NCI-H2196 (cell line): ENCODE measurements around the gene RTN4.

ENCODE experiments used
- DNase-seq: peaks from one replicate; lab custom pipeline; 2025; ENCODE audit not compliant: unreplicated experiment; lab: John Stamatoyannopoulos, UW

RTN4 gene

DNA sequence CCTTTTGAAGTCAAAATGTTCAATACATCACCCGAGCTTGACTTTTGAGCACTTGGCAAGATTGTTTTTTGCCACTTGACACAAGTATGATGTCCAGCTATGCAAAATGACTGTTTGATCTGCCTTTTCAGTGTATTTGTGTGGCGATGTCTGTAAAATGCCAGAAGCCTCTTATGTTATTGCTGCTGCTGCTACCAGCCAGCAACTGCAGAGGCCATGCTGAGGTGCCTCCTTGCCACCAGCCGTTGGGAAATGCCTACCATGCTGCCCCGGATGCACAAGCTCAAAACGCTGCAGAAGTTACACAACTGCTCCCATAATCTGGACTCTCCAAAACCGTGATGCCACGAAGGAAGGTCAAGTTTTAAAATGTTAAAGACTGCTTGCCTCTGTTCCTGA, 80.3 kb downstream of the RTN4 start:
- DNase-seq = no peak

DNA sequence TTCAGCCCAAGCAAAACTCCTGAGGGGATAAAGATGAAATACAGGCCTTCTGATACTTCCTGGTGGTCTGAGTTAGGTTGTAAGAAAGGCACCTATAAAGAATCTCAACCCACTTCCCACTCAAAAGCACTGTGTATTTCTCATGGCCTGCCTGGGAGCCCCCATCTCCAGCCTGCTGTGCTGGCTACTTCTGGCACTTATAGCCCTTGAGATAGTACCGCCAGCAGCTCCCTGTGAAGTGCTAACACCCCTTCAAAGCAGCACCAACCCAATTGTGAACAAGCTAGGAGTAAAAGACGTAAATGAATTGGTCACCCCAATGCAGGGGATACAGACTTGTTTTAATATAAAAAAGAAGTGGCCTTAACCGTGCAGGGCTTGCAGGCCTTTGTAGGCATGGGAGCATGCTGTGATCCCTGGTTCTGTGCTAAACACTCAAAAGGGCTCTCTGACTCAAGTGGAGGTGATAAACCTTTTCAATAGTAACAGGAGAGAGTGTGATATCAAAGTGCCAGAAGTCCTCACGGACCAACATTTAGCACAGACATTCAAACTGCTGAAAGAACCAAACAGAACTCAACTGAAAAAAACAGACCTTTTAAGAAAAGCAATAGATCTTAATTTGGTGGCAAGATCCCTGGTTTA, 80.8 kb downstream of the RTN4 start:
- no peak for DNase-seq

DNA sequence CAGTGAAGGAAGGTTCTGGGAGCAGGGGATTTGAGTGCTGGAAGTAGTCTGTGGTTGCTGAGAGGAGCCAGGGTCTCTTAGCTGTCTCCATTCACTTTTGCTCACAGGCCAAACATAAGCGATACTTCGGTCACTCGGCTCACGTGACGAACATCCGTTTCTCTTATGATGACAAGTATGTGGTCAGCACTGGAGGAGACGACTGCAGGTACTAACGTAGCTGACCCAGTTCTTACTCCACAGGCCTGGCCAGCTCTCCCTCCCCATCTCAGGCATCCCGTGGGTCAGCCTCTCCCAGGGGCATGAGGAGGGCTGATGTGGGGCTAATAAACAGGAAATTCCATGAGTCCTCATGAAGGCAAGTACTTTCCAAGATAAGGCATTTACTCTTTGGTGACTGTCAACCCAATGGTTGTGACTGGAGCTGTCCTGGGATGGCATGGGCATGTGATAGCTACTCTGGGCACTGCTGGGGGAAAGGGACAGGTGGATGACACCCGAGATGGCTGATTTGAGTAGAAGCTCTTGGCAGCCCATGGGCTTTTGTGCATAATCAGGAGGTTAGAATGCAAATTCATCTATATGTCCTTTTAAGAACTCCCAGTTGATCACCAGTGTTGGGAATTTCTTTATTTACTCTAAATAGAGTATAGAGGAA, 81.6 kb downstream of the RTN4 start:
- DNase-seq = no peak

DNA sequence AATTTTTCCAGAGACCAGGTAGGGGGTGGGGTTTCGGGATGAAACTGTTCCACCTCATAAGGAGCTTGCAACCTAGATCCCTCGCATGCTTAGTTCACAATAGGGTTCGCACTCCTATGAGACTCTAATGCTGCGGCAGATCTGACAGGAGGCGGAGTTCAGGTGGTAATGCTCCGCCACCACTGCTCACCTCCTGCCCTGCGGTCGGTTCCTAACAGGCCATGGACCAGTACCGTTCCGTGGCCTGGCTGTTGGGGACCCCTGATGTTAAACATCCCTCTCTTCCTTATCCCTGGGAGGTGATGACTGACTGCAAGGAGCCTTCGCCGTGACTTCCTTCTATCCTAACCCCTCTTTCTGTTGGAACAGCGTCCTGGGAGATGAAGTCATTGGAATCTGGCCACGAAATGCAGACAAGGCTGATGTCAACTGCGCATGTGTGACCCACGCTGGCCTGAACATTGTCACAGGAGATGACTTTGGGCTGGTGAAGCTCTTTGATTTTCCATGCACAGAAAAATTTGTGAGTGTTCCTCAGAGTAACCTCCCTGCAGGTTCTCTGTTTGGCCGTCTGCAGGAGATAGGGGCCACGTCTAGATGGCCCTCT, 82.4 kb downstream of the RTN4 start:
- DNase-seq = no peak

DNA sequence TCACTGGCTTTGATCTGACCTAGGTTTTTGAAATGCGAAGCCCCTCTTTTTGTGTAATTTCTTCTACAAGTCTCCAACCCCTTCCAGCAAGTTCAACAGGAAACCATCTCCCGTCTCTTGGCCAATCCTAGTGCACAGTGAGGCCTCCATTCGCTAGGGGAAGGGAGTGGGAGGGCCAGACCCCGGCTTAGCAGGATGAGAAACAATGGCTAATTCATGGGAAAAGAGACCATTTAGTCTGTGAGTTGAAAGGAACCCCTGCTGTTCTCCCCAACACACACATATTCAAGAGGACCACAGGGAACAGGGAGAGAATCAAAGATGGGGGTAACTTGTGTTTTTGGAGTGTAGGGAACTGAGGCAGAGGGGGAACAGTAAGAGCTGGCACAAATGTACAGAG, 83.0 kb downstream of the RTN4 start:
- no peak for DNase-seq

DNA sequence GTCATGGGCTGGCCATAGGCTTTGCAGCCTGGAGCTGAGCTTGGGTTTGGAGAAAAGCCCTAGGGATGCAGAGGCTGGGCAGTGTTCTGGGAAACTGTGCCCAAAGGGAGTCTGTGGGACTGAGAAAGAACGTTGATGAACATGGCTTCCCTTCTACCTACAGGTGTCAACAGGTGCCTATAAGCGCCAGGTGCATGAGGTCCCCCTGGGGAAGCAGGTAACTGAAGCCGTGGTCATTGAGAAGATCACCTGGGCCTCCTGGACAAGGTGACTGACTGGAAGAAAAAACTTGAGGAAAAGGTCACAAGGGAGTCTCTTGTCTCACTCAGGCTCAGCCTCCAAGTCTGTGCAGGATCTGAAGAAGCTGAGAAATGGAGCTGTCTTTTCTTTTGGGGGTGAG, 83.4 kb downstream of the RTN4 start:
- DNase-seq = no peak

DNA sequence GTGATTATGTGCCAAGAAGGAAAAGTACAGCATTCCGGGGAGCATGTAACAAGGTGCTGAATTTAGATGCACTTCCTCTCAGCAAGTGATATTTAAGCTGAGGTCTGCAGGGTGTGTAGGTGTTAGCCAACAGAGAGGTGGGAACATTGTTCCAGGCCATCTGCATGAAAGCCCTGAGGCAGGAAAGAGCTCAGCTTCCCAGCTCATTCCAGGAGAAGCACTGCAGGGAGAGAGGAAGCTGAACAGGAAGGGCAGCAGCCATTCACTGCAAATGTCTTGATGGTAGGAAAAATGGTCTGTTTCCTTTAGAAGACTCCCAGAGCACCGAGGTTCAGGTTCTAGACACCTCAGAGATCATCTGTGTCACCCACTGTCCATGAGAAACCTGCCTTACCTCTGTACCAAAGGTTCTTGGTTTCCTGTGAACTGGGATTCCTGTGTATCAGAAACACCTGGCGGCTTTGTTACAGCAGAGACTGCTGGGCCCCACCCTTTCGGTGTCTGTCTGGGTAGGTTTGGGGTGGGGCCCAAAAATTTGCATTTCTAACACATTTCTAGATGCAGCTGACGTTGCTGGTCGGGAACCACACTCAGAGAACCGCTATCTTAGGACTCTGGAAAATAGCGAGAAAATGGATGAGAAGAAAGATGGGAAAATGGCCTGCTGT, 84.0 kb downstream of the RTN4 start:
- no peak for DNase-seq

DNA sequence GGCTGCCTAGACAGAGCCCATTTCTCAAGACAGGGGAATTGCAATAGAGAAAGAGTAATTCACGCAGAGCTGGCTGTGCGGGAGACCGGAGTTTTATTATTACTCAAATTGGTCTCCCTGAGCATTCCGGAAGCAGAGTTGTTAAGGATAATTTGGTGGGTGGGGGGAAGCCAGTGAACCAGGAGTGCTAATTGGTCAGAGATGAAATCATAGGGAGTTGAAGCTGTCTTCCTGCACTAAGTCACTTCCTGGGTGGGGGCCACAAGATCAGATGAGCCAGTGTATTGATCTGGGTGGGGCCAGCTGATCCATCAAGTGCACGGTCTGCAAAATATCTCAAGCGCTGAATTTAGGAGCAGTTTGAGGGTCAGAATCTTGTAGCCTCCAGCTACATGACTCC, 84.8 kb downstream of the RTN4 start:
- no peak for DNase-seq

DNA sequence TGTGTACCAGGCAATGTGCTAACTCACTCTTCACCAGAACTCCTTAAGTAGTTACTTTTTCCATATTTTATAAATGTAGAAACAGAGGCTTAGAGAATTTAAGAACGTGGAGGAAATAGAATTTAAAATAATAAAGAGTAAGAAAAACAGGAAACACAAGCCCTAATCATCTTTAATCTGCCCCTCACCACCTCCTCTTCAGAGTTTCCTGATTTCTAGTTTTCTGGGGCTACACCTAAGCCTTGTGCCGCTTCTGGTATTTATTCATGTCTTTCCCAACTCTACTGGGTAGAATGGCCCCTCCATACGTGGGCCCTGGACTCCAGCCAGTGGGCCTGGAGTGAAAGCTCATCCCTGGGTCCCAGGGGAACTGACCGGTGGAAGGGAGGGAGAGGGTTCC, 85.4 kb downstream of the RTN4 start:
- no peak for DNase-seq

DNA sequence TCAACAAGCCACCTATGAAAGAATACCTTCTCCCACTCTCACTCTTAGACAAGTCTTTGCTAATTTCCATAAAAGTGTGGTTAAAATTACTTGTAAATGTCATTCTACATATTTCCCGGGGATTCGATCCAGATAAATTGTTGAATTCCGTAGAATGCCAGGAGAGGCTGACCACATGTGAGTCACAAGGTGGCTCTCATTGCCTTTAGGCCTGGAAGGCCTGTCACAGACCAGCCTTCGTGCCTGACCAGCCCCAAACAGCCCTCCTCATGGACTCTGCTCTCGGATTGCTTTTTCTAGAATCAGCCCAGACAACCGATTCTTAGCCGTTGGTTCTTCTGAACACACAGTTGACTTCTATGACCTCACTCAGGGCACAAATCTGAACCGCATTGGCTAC, 86.0 kb downstream of the RTN4 start:
- DNase-seq = no peak

DNA sequence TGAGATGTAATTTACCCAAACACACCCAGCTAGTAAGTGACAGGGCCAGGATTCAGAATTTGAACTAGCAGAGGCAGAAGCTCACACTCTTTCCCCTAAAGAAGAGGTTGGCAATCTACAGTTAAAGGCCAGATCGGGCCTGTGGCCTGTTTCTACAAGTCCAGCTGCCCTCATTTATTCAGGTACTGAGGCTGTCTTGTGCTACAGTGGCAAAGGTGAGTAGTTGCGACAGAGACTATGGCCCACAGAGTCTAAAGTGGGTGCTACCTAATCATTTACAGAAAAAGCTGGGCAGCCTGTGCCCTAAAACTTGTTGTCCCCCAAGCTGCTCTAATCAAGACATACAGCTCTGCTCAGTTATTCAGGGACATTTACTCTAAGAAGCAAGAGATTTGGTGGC, 86.8 kb downstream of the RTN4 start:
- no peak for DNase-seq

DNA sequence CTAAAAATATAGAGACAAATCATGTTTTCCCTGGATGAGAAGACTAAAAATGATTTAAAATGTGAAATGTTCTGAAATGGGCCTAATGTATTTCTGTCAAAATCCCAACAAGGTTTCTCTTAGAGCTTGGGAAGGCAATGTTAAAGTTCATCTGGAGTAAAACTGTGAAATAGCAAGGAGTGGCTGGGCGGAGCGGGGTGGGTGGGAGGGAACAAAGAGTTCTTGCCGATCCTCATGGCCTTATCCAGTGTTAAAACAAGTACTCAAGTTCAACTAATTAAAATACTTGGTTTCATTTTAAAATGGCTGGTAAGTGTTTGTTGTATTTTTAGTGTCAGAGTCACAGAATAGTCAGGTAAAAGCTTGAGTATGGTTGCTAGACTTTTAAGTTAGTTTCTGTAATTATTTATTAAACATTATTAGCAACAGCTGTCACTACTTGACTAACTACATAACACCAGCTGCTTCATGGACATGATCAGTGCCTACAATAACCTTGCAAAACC, 87.3 kb downstream of the RTN4 start:
- DNase-seq = no peak

DNA sequence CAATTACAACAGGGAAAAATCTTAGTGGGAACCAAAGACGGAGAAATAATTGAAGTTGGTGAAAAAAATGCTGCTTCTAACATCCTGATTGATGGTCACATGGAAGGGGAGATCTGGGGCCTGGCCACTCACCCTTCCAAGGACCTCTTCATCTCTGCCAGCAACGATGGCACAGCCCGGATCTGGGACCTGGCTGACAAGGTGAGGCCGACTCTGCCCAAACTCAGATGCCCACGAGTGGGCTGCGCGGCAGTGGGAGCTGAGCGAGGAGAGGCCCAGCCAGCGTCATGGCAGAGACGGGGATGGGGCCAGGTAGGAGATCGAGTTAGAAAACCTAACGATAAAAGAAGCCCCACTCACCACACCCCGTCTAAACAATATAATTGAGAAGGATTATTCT, 87.7 kb downstream of the RTN4 start:
- no peak for DNase-seq

DNA sequence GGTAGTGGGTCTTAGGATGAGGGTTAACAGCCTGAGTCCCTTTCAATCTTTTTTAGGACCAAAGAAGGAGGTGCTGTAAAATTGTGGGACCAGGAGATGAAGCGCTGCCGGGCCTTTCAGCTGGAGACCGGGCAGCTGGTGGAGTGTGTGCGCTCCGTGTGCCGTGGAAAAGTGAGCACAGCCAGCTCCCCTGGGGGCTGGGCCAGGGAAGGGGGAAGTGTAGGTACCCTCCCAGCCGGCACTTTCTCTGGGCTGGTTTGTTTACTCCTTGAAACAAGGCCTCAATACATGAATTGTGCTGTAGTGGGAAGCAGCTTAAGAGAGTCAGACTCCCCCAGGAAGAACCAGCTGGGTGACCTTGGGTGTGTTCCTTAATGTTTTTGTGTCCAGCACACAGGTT, 90.1 kb downstream of the RTN4 start:
- no peak for DNase-seq

DNA sequence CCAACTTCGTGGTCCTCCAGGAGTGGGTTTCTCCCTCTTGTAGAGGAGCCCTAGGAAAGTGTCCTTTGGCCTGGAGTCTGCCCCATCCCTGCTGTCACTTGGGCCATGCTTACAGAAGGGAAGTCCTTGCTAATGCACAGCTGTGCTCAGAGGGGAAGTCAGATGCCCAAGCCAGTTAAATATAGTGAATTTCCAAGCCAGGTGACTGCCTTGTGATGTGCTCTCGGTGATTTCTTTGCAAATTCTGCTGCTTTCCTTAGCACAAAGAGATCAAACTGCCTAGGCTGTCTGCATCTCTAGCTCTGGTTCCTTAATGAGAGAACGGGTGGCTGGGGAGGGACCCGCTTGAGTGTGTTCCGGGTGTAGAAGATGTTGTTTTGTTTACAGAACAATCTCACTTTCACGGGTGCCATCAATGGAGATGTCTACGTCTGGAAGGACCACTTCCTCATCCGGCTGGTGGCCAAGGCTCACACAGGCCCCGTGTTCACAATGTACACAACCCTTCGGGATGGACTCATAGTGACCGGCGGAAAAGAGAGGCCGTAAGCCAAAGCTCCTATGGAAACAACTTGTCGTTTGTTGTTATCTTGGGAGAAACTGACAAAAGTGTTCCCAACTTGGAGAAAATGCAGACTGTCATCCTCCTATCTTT, 91.4 kb downstream of the RTN4 start:
- DNase-seq = no peak

DNA sequence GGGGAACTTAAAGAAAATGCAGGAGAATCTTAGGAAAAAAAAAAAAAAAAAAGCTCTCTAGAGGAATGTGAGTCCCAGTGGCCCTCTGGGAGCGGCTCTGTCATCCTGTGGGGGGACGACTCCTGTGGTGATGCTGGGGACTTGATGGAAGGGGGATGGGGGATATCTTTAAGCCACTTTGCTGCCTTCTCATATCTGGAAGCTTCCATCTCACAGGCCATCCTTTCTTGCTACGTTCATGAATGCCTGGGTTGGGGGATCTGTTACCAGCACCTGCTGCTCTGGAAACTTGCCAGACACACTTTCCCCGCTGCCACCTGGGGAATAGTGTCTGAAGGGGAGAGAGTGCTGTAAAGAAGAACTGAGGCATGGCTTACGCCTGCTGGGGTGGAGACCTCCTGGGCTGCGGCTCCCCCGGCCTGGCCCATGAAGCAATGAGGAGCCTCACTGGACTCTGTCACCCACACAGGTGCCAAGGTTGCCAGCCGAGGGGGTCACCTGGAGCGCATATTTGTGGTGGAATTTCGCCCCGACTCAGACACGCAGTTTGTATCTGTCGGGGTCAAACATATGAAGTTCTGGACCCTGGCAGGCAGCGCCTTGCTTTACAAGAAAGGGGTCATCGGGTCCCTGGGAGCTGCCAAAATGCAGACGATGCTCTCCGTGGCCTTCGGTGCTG, 92.8 kb downstream of the RTN4 start:
- DNase-seq = no peak

DNA sequence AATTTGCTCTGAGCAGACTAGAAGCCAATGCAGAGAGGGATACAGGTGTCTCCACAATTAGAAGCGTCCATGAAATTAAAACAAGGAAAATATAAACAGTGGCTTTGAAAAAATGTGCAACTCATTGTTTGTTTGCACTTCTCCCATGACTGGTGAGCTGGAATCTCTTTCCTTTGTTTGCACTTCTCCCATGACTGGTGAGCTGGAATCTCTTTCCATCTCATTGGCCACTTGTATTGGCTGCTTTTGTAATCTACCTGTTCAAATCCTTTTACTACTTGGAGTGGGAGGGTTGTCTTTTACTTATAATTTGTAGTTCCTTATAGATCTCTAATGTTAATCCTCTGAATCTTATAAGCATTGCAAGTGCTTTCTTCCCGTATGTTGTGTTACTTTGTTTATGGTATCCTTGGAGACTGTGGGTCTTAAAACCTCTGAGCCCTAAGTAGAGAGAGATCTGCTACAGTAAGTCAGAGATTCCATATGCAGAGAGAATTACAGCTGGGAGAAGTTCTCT, 94.1 kb downstream of the RTN4 start:
- DNase-seq = no peak

DNA sequence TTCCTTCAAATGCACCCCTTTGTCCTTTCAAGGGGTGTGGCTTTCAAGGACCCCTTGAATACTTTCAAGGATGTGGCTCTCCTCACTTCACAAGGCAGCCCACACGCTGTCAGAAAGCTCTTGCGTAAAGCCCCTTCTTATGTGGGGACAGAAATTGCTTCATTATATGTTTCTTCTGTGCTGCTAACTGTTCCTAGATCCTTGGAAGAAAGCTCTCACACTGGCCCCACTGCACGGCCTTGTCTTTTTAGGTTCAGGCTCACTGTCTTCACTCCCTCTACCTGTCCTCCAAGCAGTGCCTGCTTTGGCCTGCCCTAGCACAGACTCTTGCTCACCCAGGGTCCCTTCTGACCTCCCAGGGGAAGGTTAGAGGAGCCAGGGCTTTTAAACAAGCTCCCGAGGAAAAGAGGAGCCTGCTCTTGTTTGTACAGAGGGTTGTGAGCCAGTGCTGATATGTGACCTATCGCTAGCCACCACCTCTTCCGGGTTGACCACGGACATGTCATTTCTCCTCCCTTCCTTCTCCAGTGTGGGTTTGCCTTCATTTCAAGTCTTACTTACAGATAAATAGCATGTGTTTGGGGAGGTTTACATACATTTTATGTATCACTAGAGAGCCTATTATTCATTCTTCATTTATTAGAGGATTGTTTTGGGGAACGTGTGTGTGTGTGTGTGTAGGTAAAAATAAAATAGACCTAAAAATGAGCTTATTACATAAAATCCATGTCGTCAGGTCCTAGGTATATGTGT, 94.7 kb downstream of the RTN4 start:
- no peak for DNase-seq

DNA sequence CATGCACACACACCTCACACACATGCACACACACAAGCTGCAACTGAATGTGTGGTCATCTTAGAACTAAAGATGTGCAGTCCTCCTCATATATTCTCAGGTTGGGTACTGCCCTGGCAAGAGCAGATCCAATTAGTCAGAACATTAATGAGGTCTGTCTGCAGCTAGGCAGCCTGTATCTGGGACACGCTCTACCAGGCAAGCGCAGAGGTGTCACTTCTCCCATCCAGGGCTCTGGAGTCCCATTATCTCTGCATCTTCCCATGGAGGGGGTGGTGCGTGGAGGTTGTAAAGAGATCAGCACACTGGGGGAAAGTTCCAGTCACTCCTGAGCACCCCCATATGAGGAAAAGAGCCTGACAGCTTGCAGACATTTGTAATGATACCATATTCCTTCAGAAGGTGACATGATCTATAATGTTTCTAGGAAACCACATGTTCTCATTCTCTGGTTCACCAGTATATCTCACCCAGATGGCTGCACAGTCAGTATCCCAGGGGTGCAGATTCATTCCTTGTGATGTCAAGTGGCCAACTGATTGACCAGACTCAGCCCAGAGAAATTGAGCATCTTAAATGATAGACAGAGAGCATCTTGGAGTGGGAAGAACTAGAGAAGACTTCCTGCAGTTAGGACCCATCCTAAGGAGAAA, 95.4 kb downstream of the RTN4 start:
- DNase-seq = no peak

DNA sequence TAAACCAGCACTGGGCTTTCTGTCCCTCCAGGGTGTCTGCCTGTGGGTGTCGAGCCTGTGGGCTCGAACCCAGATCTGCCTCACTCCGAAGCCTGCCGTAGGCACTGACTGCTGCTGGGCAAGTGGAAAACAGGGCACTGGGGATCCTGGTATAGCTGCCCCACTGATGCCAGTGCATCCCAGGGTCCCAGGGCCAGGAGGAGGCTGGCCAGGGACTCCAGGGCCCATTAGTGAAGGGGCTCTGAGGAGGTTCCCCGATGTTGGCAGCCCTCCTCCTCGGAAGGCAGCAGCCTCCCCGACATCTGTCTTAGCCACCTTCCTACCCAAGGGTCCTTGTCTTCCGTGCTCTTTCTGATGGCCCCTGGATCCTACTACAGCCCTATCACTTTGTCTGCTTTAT, 96.1 kb downstream of the RTN4 start:
- DNase-seq = no peak
